Endodermal cell (in vitro differentiated cells): ENCODE measurements around the gene GMPS. TPM values are rescaled to one million over a fixed set of nuclear protein-coding genes. Genes with fewer than 3 reads are reported as not detected.
A peak's percentile ranks its signal among the peaks of the same experiment; 100 is the strongest.
"Not testable (repeated sequence)": the region's sequence is repeated elsewhere in the genome, so short reads cannot be mapped to it uniquely, and the experiment has no call there.

ENCODE experiments used
- DNase-seq: peaks from one replicate; pipeline ENCODE4 v3.0.0-alpha.2; 2017
- H3K27ac ChIP-seq: 2 replicates; pipeline ENCODE4 v1.5.1; 2013; ENCODE audit warnings: mild to moderate bottlenecking, low read depth, low read length, moderate library complexity
- H3K27me3 ChIP-seq: 2 replicates; pipeline ENCODE4 v1.6.1; 2013; ENCODE audit warnings: mild to moderate bottlenecking, low read length, moderate library complexity; ENCODE audit not compliant: insufficient read depth, control insufficient read depth, poor library complexity, severe bottlenecking
- H3K36me3 ChIP-seq: 2 replicates; pipeline ENCODE4 v1.7.0; 2013; ENCODE audit warnings: mild to moderate bottlenecking, low read length, moderate library complexity; ENCODE audit not compliant: control insufficient read depth, insufficient read depth
- H3K4me1 ChIP-seq: one replicate; pipeline ENCODE4 v1.7.0; 2013; ENCODE audit warnings: low read length; ENCODE audit not compliant: control insufficient read depth, insufficient read depth
- H3K4me3 ChIP-seq: 2 replicates; pipeline ENCODE4 v1.5.1; 2013; ENCODE audit warnings: mild to moderate bottlenecking, low read length, moderate library complexity
- H3K9ac ChIP-seq: 2 replicates; pipeline ENCODE4 v1.6.1; 2013; ENCODE audit warnings: mild to moderate bottlenecking, low read length, moderate library complexity; ENCODE audit not compliant: poor library complexity, severe bottlenecking; ENCODE audit errors: extremely low read depth
- H3K9me3 ChIP-seq: 2 replicates; pipeline ENCODE4 v1.6.1; 2013; ENCODE audit warnings: mild to moderate bottlenecking, low read length, moderate library complexity; ENCODE audit not compliant: control insufficient read depth
- H3K27ac Mint-ChIP-seq: 2 replicates; pipeline ENCODE4 v1.8.0; 2020; ENCODE audit warnings: mixed read lengths
- H3K27me3 Mint-ChIP-seq: 2 replicates; pipeline ENCODE4 v1.8.0; 2021; ENCODE audit warnings: mild to moderate bottlenecking, mixed read lengths; ENCODE audit not compliant: insufficient read depth
- H3K36me3 Mint-ChIP-seq: 2 replicates; pipeline ENCODE4 v1.8.0; 2020; ENCODE audit warnings: low read depth, mixed read lengths
- H3K4me1 Mint-ChIP-seq: 2 replicates; pipeline ENCODE4 v1.8.0; 2020; ENCODE audit warnings: mixed read lengths
- H3K4me3 Mint-ChIP-seq: 2 replicates; pipeline ENCODE4 v1.8.0; 2020; ENCODE audit warnings: mild to moderate bottlenecking, moderate library complexity, mixed read lengths
- H3K9me3 Mint-ChIP-seq: 2 replicates; pipeline ENCODE4 v1.8.0; 2020; ENCODE audit warnings: mild to moderate bottlenecking, mixed read lengths
- CTCF ChIP-seq: fragments of 200-600 bp; sonication (generic); conservative IDR thresholded peaks from 2 replicates; pipeline ENCODE4 v1.5.0; 2021; ENCODE audit warnings: antibody characterized with exemption, mild to moderate bottlenecking
- WGBS, 2 experiments: methylation state at CpG; one replicate each; pipeline versions ENCODE4 v1.1.5 to v1.1.7; 2013; ENCODE audit warnings: missing lambda C conversion rate in 2 of 2, mixed read lengths in 1 of 2; ENCODE audit not compliant: insufficient coverage in 1 of 2, insufficient read length in 1 of 2; 5-methylcytosine and 5-hydroxymethylcytosine counted together
- long read RNA-seq, 4 experiments: library from polyadenylated mRNA in 2 of 4; library from RNA in 1 of 4; library from capped mRNA in 1 of 4; stranded (forward) in 3 of 4; unstranded in 1 of 4; transcript quantifications; one replicate each; pipeline ENCODE4 v2.0.0, GENCODE V29; 2020 to 2021; ENCODE audit warnings: inconsistent platforms in 1 of 4
- polyA plus RNA-seq, 2 experiments: library from polyadenylated mRNA; stranded (reverse); fragments of 50-300 nt; gene quantifications; one replicate each; pipeline ENCODE4 v1.2.3, GENCODE V29; 2013
- total RNA-seq, 2 donors: library from RNA; stranded (reverse); fragmentation: NEBNext Ultra II Directional in 1 of 2; extraction: Animal tissue kit (Norgen Biotek cat#: 25700) in 1 of 2; gene quantifications; 2 replicates in 1 of 2; 3 replicates in 1 of 2; pipeline ENCODE4 v1.2.1, GENCODE V29; 2021

The GMPS gene
- total RNA-seq: 100 to 1,000 TPM; 112 to 138 TPM
- polyA plus RNA-seq (2013, experiment 1 of 2): 113 TPM
- polyA plus RNA-seq (2013, experiment 2 of 2): 106 TPM
- long read RNA-seq, experiment 1, full-length matches to known transcripts: 40 of 71 reads
- long read RNA-seq, experiment 1, partial matches to known transcripts: 23 of 71 reads
- long read RNA-seq, experiment 1, other reads (novel, unspliced or antisense): 8 of 71 reads
- long read RNA-seq, experiment 2, full-length matches to known transcripts: 182 of 205 reads
- long read RNA-seq, experiment 2, partial matches to known transcripts: 11 of 205 reads
- long read RNA-seq, experiment 2, other reads (novel, unspliced or antisense): 12 of 205 reads
- long read RNA-seq, experiment 3, full-length matches to known transcripts: 598 of 650 reads
- long read RNA-seq, experiment 3, partial matches to known transcripts: 22 of 650 reads
- long read RNA-seq, experiment 3, other reads (novel, unspliced or antisense): 30 of 650 reads
- long read RNA-seq, experiment 4, full-length matches to known transcripts: 84 of 122 reads
- long read RNA-seq, experiment 4, partial matches to known transcripts: 33 of 122 reads
- long read RNA-seq, experiment 4, other reads (novel, unspliced or antisense): 5 of 122 reads

GRCh38 chr3:155870133-155870944 lies at the start of gene GMPS:
Gene GMPS (plus strand): TSS chr3:155870650. CDS start chr3:155870871, 221 bp downstream.
- peak within 1 kb of the TSS; percentile 95 for H3K27ac Mint-ChIP-seq
- WGBS, 2 experiments: 0 to 1% methylated on average over 23 to 83 of the region's 83 CpGs
- H3K27me3 ChIP-seq: no peaks in the 10 kb centered on the region
- H3K4me3 ChIP-seq: peak within 1 kb of the TSS; percentile 89
- no peaks in the 10 kb centered on the region for H3K36me3 ChIP-seq
- H3K27ac ChIP-seq: peak within 1 kb of the TSS; percentile 95
- peak; percentile 73 for TF ChIP-seq CTCF
- H3K9me3 ChIP-seq: no peaks in the 10 kb centered on the region
- peaks cover 17% of the 10 kb centered on the region for H3K4me1 Mint-ChIP-seq
- H3K9me3 Mint-ChIP-seq: no peaks in the 10 kb centered on the region
- H3K9ac ChIP-seq: peak within 1 kb of the TSS; percentile 83
- H3K27me3 Mint-ChIP-seq: no peaks in the 10 kb centered on the region
- peaks cover 1% of the 10 kb centered on the region for H3K36me3 Mint-ChIP-seq
- peak within 1 kb of the TSS; percentile 92 for H3K4me3 Mint-ChIP-seq
- peaks cover 8% of the 10 kb centered on the region for H3K4me1 ChIP-seq
- peak; percentile 99 for DNase-seq

GRCh38 chr3:155828490-155829098 lies 41.9 kb upstream of the GMPS start:
- H3K36me3 ChIP-seq: peaks cover 50% of the 10 kb centered on the region
- 95% methylated on average over 10 to 13 of the region's 13 CpGs for WGBS, 2 experiments
- H3K27me3 ChIP-seq, H3K4me1 ChIP-seq, DNase-seq, H3K9me3 ChIP-seq, H3K27me3 Mint-ChIP-seq, H3K4me3 ChIP-seq, H3K4me3 Mint-ChIP-seq, H3K27ac ChIP-seq, H3K9ac ChIP-seq, H3K4me1 Mint-ChIP-seq, H3K9me3 Mint-ChIP-seq, H3K27ac Mint-ChIP-seq: not testable (repeated sequence)
- H3K36me3 Mint-ChIP-seq: peaks cover 17% of the 10 kb centered on the region

GRCh38 chr3:155835341-155836071 lies 34.9 kb upstream of the GMPS start:
- Histone ChIP-seq H3K9ac (no peak overlapping the region), H3K27ac (no peak overlapping the region), H3K4me1 (no peaks in the 10 kb centered on the region), H3K4me3 (no peak overlapping the region), H3K9me3 (no peaks in the 10 kb centered on the region), H3K27me3 (no peaks in the 10 kb centered on the region), H3K36me3 (peaks cover 37% of the 10 kb centered on the region)
- Mint-ChIP-seq H3K27me3 (no peaks in the 10 kb centered on the region), H3K9me3 (no peaks in the 10 kb centered on the region), H3K27ac (no peak overlapping the region), H3K4me3 (no peak overlapping the region), H3K36me3 (peaks cover 17% of the 10 kb centered on the region), H3K4me1 (no peaks in the 10 kb centered on the region)
- WGBS, 2 experiments: 85 to 91% methylated on average over 5 to 9 of the region's 9 CpGs
- TF ChIP-seq CTCF: no peak
- no peak for DNase-seq
